ENCODE measurements around the gene TRAF6. TPM values are rescaled to one million over a fixed set of nuclear protein-coding genes. Genes with fewer than 3 reads are reported as not detected.

Gene TRAF6
- total RNA-seq, 1 donor: 11.6 TPM

DNA sequence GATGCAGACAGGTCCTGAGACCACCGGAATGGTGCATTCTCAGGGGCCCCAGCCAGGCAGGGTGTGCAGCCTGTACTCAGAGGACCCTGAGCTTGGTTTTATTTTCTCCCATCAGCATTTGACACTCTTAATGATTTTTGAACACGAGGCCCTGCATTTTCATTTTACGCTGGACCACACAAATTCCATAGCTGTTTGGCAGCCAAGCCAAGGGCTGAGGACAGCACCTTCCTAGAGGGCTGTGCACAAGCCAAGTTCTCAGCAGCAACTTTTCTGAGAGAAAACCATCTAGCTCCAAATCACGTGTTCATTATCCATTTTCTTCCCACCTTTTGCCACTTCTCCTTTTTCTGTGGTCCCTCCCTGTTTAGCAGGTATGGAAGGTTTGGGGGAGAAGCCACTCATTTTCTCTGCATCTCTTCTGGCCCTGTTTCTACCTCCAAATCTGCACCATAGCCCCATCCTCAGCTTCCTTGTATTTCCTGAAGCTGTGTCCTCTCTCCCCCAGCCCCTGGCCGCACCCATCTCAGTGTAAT is 60.4 kb downstream of the TRAF6 start:
- H3K4me2 ChIP-seq (ENCODE audit: insufficient read depth, low read length): peak overlapping the region; percentile 83
- H4K20me1 ChIP-seq (ENCODE audit: insufficient read depth, low read length): no peaks in the 10 kb centered on the region

GRCh38 chr11:36447947-36448346 is 62.1 kb downstream of the TRAF6 start:
- Histone ChIP-seq H2AFZ (ENCODE audit: low read length) (no peak overlapping the region), H3K4me3 (ENCODE audit: insufficient read depth, low read length) (no peak overlapping the region), H3K9me3 (ENCODE audit: low read depth, low read length) (no peaks in the 10 kb centered on the region), H3K27me3 (ENCODE audit: insufficient read depth, low read length) (no peaks in the 10 kb centered on the region), H3K4me2 (ENCODE audit: insufficient read depth, low read length) (no peak overlapping the region), H3K4me1 (ENCODE audit: insufficient read depth, low read length) (peaks cover 36% of the 10 kb centered on the region), H3K79me2 (ENCODE audit: insufficient read depth, low read length) (no peaks in the 10 kb centered on the region), H3K36me3 (ENCODE audit: insufficient read depth, low read length) (peaks cover 12% of the 10 kb centered on the region), H3K27ac (ENCODE audit: low read depth, low read length) (no peak overlapping the region), H4K20me1 (ENCODE audit: insufficient read depth, low read length) (no peaks in the 10 kb centered on the region)
- TF ChIP-seq, protein P1, sequence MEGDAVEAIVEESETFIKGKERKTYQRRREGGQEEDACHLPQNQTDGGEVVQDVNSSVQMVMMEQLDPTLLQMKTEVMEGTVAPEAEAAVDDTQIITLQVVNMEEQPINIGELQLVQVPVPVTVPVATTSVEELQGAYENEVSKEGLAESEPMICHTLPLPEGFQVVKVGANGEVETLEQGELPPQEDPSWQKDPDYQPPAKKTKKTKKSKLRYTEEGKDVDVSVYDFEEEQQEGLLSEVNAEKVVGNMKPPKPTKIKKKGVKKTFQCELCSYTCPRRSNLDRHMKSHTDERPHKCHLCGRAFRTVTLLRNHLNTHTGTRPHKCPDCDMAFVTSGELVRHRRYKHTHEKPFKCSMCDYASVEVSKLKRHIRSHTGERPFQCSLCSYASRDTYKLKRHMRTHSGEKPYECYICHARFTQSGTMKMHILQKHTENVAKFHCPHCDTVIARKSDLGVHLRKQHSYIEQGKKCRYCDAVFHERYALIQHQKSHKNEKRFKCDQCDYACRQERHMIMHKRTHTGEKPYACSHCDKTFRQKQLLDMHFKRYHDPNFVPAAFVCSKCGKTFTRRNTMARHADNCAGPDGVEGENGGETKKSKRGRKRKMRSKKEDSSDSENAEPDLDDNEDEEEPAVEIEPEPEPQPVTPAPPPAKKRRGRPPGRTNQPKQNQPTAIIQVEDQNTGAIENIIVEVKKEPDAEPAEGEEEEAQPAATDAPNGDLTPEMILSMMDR (IDR thresholded peaks at IDR 0.05; ENCODE audit: extremely low read depth, low read depth, low read length): no peak
- no peak for DNase-seq (ENCODE audit: insufficient read length, low spot score, missing footprints)

More for the DNA sequence above, 60.4 kb downstream of the TRAF6 start:
- H2AFZ ChIP-seq (ENCODE audit: low read length): peak overlapping the region; percentile 84
- TF ChIP-seq, protein P1 (IDR thresholded peaks at IDR 0.05; ENCODE audit: extremely low read depth, low read depth, low read length): no peak
- peak overlapping the region; percentile 62 for H3K4me3 ChIP-seq (ENCODE audit: insufficient read depth, low read length)
- DNase-seq (ENCODE audit: insufficient read length, low spot score, missing footprints): no peak
- no peak overlapping the region for H3K27ac ChIP-seq (ENCODE audit: low read depth, low read length)
- peaks cover 50% of the 10 kb centered on the region for H3K4me1 ChIP-seq (ENCODE audit: insufficient read depth, low read length)
- no peaks in the 10 kb centered on the region for H3K79me2 ChIP-seq (ENCODE audit: insufficient read depth, low read length)
- H3K9me3 ChIP-seq (ENCODE audit: low read depth, low read length): no peaks in the 10 kb centered on the region
- no peaks in the 10 kb centered on the region for H3K27me3 ChIP-seq (ENCODE audit: insufficient read depth, low read length)
- peaks cover 12% of the 10 kb centered on the region for H3K36me3 ChIP-seq (ENCODE audit: insufficient read depth, low read length)

DNA sequence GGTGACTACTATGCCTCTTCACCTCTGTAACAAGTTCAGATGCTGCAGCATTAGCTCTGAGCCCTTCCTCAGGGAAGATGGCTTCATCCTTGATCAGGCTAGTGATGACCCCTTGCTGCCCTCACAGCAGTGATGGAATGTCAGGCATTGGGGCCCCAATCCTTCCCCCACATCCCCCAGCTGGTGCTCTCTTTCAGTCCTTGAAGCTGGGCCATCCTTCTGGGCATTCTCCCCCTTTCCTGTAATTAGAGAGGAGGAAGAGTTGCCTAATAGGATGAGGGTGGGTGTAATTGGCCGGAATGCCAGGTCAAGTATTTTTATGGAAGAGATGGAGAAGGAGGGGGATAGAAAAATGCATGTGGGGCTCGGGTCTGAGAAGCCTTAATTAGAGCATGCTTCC is 62.6 kb downstream of the TRAF6 start:
- no peak overlapping the region for H3K4me3 ChIP-seq (ENCODE audit: insufficient read depth, low read length)
- no peak overlapping the region for H3K4me2 ChIP-seq (ENCODE audit: insufficient read depth, low read length)
- peaks cover 32% of the 10 kb centered on the region for H3K4me1 ChIP-seq (ENCODE audit: insufficient read depth, low read length)
- DNase-seq (ENCODE audit: insufficient read length, low spot score, missing footprints): no peak
- no peaks in the 10 kb centered on the region for H3K9me3 ChIP-seq (ENCODE audit: low read depth, low read length)
- no peak overlapping the region for H3K27ac ChIP-seq (ENCODE audit: low read depth, low read length)
- TF ChIP-seq, protein P1 (IDR thresholded peaks at IDR 0.05; ENCODE audit: extremely low read depth, low read depth, low read length): no peak
- H3K79me2 ChIP-seq (ENCODE audit: insufficient read depth, low read length): no peaks in the 10 kb centered on the region
- no peaks in the 10 kb centered on the region for H3K27me3 ChIP-seq (ENCODE audit: insufficient read depth, low read length)
- H3K36me3 ChIP-seq (ENCODE audit: insufficient read depth, low read length): peaks cover 12% of the 10 kb centered on the region
- H2AFZ ChIP-seq (ENCODE audit: low read length): peak overlapping the region; percentile 8
- no peaks in the 10 kb centered on the region for H4K20me1 ChIP-seq (ENCODE audit: insufficient read depth, low read length)

GRCh38 chr11:36446135-36446534 is 63.9 kb downstream of the TRAF6 start:
- Histone ChIP-seq H4K20me1 (ENCODE audit: insufficient read depth, low read length) (no peaks in the 10 kb centered on the region), H3K9me3 (ENCODE audit: low read depth, low read length) (no peaks in the 10 kb centered on the region), H3K79me2 (ENCODE audit: insufficient read depth, low read length) (no peaks in the 10 kb centered on the region), H2AFZ (ENCODE audit: low read length) (no peak overlapping the region), H3K4me2 (ENCODE audit: insufficient read depth, low read length) (no peak overlapping the region), H3K36me3 (ENCODE audit: insufficient read depth, low read length) (peaks cover 10% of the 10 kb centered on the region), H3K4me3 (ENCODE audit: insufficient read depth, low read length) (no peak overlapping the region), H3K27ac (ENCODE audit: low read depth, low read length) (no peak overlapping the region), H3K27me3 (ENCODE audit: insufficient read depth, low read length) (no peaks in the 10 kb centered on the region), H3K4me1 (ENCODE audit: insufficient read depth, low read length) (peaks cover 21% of the 10 kb centered on the region)
- DNase-seq (ENCODE audit: insufficient read length, low spot score, missing footprints): no peak
- TF ChIP-seq, protein P1 (IDR thresholded peaks at IDR 0.05; ENCODE audit: extremely low read depth, low read depth, low read length): no peak
